ENCODE measurements around the gene GHR.
"Not testable (repeated sequence)": the region's sequence is repeated elsewhere in the genome, so short reads cannot be mapped to it uniquely, and the experiment has no call there.

DNA sequence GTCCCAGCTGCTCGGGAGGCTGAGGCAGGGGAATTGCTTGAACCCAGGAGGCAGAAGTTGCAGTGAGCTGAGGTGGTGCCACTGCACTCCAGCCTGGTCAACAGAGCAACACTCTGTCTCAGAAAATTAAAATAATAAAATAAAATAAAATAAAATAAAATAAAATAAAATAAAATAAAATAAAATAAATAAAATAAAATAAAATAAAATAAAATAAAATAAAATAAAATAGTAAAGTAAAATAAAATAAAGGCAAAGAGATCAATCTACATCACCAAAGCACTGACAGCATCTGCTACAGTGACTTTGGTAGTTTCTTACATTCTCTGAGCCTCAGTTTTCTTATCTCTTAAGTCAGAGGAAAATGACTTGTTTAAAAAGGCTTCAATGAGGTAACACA, 152.7 kb downstream of the GHR start:
- TF ChIP-seq, protein P1, sequence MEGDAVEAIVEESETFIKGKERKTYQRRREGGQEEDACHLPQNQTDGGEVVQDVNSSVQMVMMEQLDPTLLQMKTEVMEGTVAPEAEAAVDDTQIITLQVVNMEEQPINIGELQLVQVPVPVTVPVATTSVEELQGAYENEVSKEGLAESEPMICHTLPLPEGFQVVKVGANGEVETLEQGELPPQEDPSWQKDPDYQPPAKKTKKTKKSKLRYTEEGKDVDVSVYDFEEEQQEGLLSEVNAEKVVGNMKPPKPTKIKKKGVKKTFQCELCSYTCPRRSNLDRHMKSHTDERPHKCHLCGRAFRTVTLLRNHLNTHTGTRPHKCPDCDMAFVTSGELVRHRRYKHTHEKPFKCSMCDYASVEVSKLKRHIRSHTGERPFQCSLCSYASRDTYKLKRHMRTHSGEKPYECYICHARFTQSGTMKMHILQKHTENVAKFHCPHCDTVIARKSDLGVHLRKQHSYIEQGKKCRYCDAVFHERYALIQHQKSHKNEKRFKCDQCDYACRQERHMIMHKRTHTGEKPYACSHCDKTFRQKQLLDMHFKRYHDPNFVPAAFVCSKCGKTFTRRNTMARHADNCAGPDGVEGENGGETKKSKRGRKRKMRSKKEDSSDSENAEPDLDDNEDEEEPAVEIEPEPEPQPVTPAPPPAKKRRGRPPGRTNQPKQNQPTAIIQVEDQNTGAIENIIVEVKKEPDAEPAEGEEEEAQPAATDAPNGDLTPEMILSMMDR (IDR thresholded peaks at IDR 0.05), result not testable (repeated sequence)
- not testable (repeated sequence) for TF ChIP-seq EP300, POLR2A, POLR2AphosphoS5 (IDR thresholded peaks at IDR 0.05)
